HEK293 (cell line): ENCODE data around the gene ARR3.
"Not testable (repeated sequence)": the region's sequence is repeated elsewhere in the genome, so short reads cannot be mapped to it uniquely, and the experiment has no call there.

Experiments
- CTCF ChIA-PET: fragments of 350-600 bp; formaldehyde crosslinking; extraction: SDS; loops from one replicate; lab custom pipeline; 2021; ENCODE audit warnings: antibody characterized with exemption; lab: Yijun Ruan, JAX
- POLR2A ChIA-PET: fragments of 300-600 bp; formaldehyde crosslinking; extraction: SDS; loops from one replicate; lab custom pipeline; 2020; ENCODE audit warnings: antibody characterized with exemption, inconsistent platforms; lab: Yijun Ruan, JAX
- H3K27ac ChIP-seq: fragments of 200-500 bp; sonication (Bioruptor generic); 2 replicates; pipeline ENCODE4 v1.5.1; 2014; ENCODE audit warnings: low read depth, low read length, control low read depth, inconsistent platforms; ENCODE audit errors: extremely low read depth
- H3K36me3 ChIP-seq, 2 experiments: fragments of 200-500 bp in 1 of 2; sonication (Bioruptor generic) in 1 of 2; 1 replicate in 1 of 2; 2 replicates in 1 of 2; pipeline ENCODE4 v1.5.1; 2014 to 2017; ENCODE audit warnings: inconsistent platforms in 2 of 2, low read length in 2 of 2; ENCODE audit not compliant: control insufficient read depth in 2 of 2, insufficient read depth in 1 of 2
- H3K4me1 ChIP-seq: fragments of 200-500 bp; sonication (Bioruptor generic); 2 replicates; pipeline ENCODE4 v1.5.1; 2014; ENCODE audit warnings: mild to moderate bottlenecking, low read length, inconsistent platforms; ENCODE audit not compliant: control insufficient read depth, insufficient read depth
- H3K4me3 ChIP-seq: 2 replicates; pipeline ENCODE4 v1.5.1; 2011; ENCODE audit warnings: low read depth, mild to moderate bottlenecking, control low read depth, low read length, moderate library complexity
- H3K9me3 ChIP-seq: fragments of 200-500 bp; sonication (Bioruptor generic); 2 replicates; pipeline ENCODE4 v1.5.1; 2014; ENCODE audit warnings: low read depth, low read length, inconsistent platforms; ENCODE audit not compliant: control insufficient read depth, insufficient read depth
- AEBP2 ChIP-seq: fragments of 450-650 bp; formaldehyde crosslinking; IDR thresholded peaks from 2 replicates; pipeline ENCODE4 v1.5.1; 2016; ENCODE audit warnings: missing biosample characterization, missing genetic modification characterization, borderline replicate concordance
- KLF10 ChIP-seq: fragments of 450-650 bp; IDR thresholded peaks from 2 replicates; pipeline ENCODE4 v1.5.1; 2018; ENCODE audit warnings: missing biosample characterization, mild to moderate bottlenecking, missing genetic modification characterization
- MYNN ChIP-seq: fragments of 450-650 bp; formaldehyde crosslinking; IDR thresholded peaks from 2 replicates; pipeline ENCODE4 v1.5.1; 2016; ENCODE audit warnings: missing biosample characterization, missing genetic modification characterization, borderline replicate concordance
- SCRT2 ChIP-seq: fragments of 450-650 bp; formaldehyde crosslinking; IDR thresholded peaks from 2 replicates; pipeline ENCODE4 v1.5.1; 2016; ENCODE audit warnings: missing biosample characterization, missing genetic modification characterization
- SP7 ChIP-seq: fragments of 450-650 bp; formaldehyde crosslinking; IDR thresholded peaks from 2 replicates; pipeline ENCODE4 v1.5.1; 2016; ENCODE audit warnings: missing biosample characterization, missing genetic modification characterization
- TRIM28 ChIP-seq: IDR thresholded peaks from 2 replicates; pipeline ENCODE4 v1.6.1; 2011; ENCODE audit warnings: low read length, control low read depth, borderline replicate concordance
- ZBTB20 ChIP-seq: fragments of 450-650 bp; formaldehyde crosslinking; IDR thresholded peaks from 2 replicates; pipeline ENCODE4 v1.5.1; 2016; ENCODE audit warnings: missing biosample characterization, missing genetic modification characterization
- ZBTB6 ChIP-seq: fragments of 450-650 bp; formaldehyde crosslinking; IDR thresholded peaks from 2 replicates; pipeline ENCODE4 v1.5.1; 2017; ENCODE audit warnings: missing biosample characterization, missing genetic modification characterization
- ZBTB7A ChIP-seq: fragments of 450-650 bp; formaldehyde crosslinking; IDR thresholded peaks from 2 replicates; pipeline ENCODE4 v1.5.1; 2016; ENCODE audit warnings: low read depth, missing biosample characterization, missing genetic modification characterization
- ZBTB8A ChIP-seq: fragments of 450-650 bp; formaldehyde crosslinking; IDR thresholded peaks from 2 replicates; pipeline ENCODE4 v1.5.1; 2016; ENCODE audit warnings: missing biosample characterization, missing genetic modification characterization
- ZEB2 ChIP-seq: fragments of 450-650 bp; formaldehyde crosslinking; IDR thresholded peaks from 2 replicates; pipeline ENCODE4 v1.5.1; 2016; ENCODE audit warnings: missing biosample characterization, missing genetic modification characterization
- ZNF169 ChIP-seq: fragments of 450-650 bp; formaldehyde crosslinking; IDR thresholded peaks from 2 replicates; pipeline ENCODE4 v1.5.1; 2016; ENCODE audit warnings: missing biosample characterization, missing genetic modification characterization
- ZNF211 ChIP-seq: fragments of 450-650 bp; formaldehyde crosslinking; IDR thresholded peaks from 2 replicates; pipeline ENCODE4 v1.5.1; 2016; ENCODE audit warnings: low read depth, missing biosample characterization, missing genetic modification characterization
- ZNF214 ChIP-seq: fragments of 450-650 bp; formaldehyde crosslinking; IDR thresholded peaks from 2 replicates; pipeline ENCODE4 v1.5.1; 2017; ENCODE audit warnings: missing biosample characterization, mild to moderate bottlenecking, missing genetic modification characterization, borderline replicate concordance
- ZNF350 ChIP-seq: fragments of 450-650 bp; formaldehyde crosslinking; IDR thresholded peaks from 2 replicates; pipeline ENCODE4 v1.5.0; 2017; ENCODE audit warnings: missing biosample characterization, mild to moderate bottlenecking, missing genetic modification characterization
- ZNF391 ChIP-seq: fragments of 450-650 bp; formaldehyde crosslinking; IDR thresholded peaks from 2 replicates; pipeline ENCODE4 v1.5.1; 2016; ENCODE audit warnings: low read depth, missing biosample characterization, missing genetic modification characterization, borderline replicate concordance
- ZNF510 ChIP-seq: fragments of 450-650 bp; formaldehyde crosslinking; IDR thresholded peaks from 2 replicates; pipeline ENCODE4 v1.5.1; 2018; ENCODE audit warnings: mild to moderate bottlenecking, missing genetic modification characterization, missing biosample characterization; ENCODE audit not compliant: insufficient replicate concordance
- ZNF580 ChIP-seq: fragments of 450-650 bp; formaldehyde crosslinking; IDR thresholded peaks from 2 replicates; pipeline ENCODE4 v1.5.1; 2016; ENCODE audit warnings: missing biosample characterization, missing genetic modification characterization
- ZNF585B ChIP-seq: fragments of 450-650 bp; formaldehyde crosslinking; IDR thresholded peaks from 2 replicates; pipeline ENCODE4 v1.5.1; 2016; ENCODE audit warnings: missing biosample characterization, missing genetic modification characterization
- ZNF621 ChIP-seq: fragments of 450-650 bp; formaldehyde crosslinking; IDR thresholded peaks from 2 replicates; pipeline ENCODE4 v1.5.1; 2017; ENCODE audit warnings: missing biosample characterization, missing genetic modification characterization
- ZNF792 ChIP-seq: fragments of 450-650 bp; formaldehyde crosslinking; IDR thresholded peaks from 2 replicates; pipeline ENCODE4 v1.5.1; 2016; ENCODE audit warnings: missing biosample characterization, missing genetic modification characterization
- ZNF830 ChIP-seq: fragments of 450-650 bp; IDR thresholded peaks from 2 replicates; pipeline ENCODE4 v1.5.0; 2018; ENCODE audit warnings: missing biosample characterization, missing genetic modification characterization, low read depth, mild to moderate bottlenecking, moderate library complexity
- ZSCAN5A ChIP-seq: fragments of 450-650 bp; formaldehyde crosslinking; IDR thresholded peaks from 2 replicates; pipeline ENCODE4 v1.5.1; 2016; ENCODE audit warnings: missing biosample characterization, missing genetic modification characterization

Gene ARR3

GRCh38 chrX:70241501-70241900 is 26.6 kb upstream of the ARR3 start:
- Histone ChIP-seq H3K27ac (no peak overlapping the region), H3K36me3 (no peaks in the 10 kb centered on the region), H3K9me3 (no peaks in the 10 kb centered on the region; the same call in 1 of the 2 replicates), H3K4me1 (no peaks in the 10 kb centered on the region), H3K4me3 (no peak overlapping the region)
- POLR2A ChIA-PET: no interaction called here
- TF ChIP-seq ZBTB20 (tag by site-specific recombination) (no peak), ZNF580 (tag by site-specific recombination) (no peak), ZNF350 (tag by site-specific recombination) (no peak), ZEB2 (no peak)
- TF ChIP-seq, all 188 proteins: peak for 0
- CTCF ChIA-PET: interaction anchor here (0.6 to 0.7 kb wide), 2 partner anchors 45 to 342 kb away, joined by 3 read pairs; no protein-coding TSS in a partner anchor

- H3K9me3 ChIP-seq, H3K27ac ChIP-seq, H3K4me1 ChIP-seq, POLR2A ChIA-PET, H3K36me3 ChIP-seq, H3K4me3 ChIP-seq, CTCF ChIA-PET: not testable (repeated sequence)
Measured at GRCh38 chrX:70243601-70244000, 24.5 kb upstream of the ARR3 start.

GRCh38 chrX:70244881-70245280 is 23.3 kb upstream of the ARR3 start:
- CTCF ChIA-PET: no interaction called here
- Histone ChIP-seq H3K4me3 (no peak overlapping the region), H3K4me1 (no peaks in the 10 kb centered on the region), H3K27ac (no peak overlapping the region), H3K36me3 (no peaks in the 10 kb centered on the region), H3K9me3 (no peaks in the 10 kb centered on the region; the same call in 1 of the 2 replicates)
- POLR2A ChIA-PET: no interaction called here
- TF ChIP-seq MYNN (tag by site-specific recombination): no peak
- TF ChIP-seq ZBTB7A (tag by site-specific recombination): no peak
- TF ChIP-seq ZNF391 (tag by site-specific recombination): no peak
- TF ChIP-seq ZBTB20 (tag by site-specific recombination): no peak
- no peak for TF ChIP-seq ZNF211 (tag by site-specific recombination)
- no peak for TF ChIP-seq ZBTB8A (tag by site-specific recombination)
- TF ChIP-seq AEBP2 (tag by site-specific recombination): no peak
- TF ChIP-seq ZNF830: no peak
- no peak for TF ChIP-seq KLF10
- TF ChIP-seq ZNF621: no peak
- no peak for TF ChIP-seq ZNF510 (tag by site-specific recombination)
- TF ChIP-seq TRIM28: no peak
- TF ChIP-seq ZSCAN5A (tag by site-specific recombination): no peak

GRCh38 chrX:70247252-70247651 is 20.9 kb upstream of the ARR3 start:
- Histone ChIP-seq H3K27ac (no peak overlapping the region), H3K4me3 (no peak overlapping the region), H3K36me3 (no peaks in the 10 kb centered on the region), H3K9me3 (no peaks in the 10 kb centered on the region; the same call in 1 of the 2 replicates), H3K4me1 (no peaks in the 10 kb centered on the region)
- ChIA-PET CTCF (interaction anchor here (0.5 kb wide), 1 partner anchor 1110 kb away, joined by 3 read pairs; no protein-coding TSS in a partner anchor), POLR2A (no interaction called here)
- TF ChIP-seq SCRT2 (tag by site-specific recombination) (no peak), ZBTB6 (no peak), ZNF792 (tag by site-specific recombination) (no peak), ZNF169 (tag by site-specific recombination) (no peak), SP7 (tag by site-specific recombination) (no peak), ZNF585B (tag by site-specific recombination) (no peak), ZNF214 (no peak), ZNF830 (no peak)
